HG03342 (cell line): ENCODE data around the gene PAK2.
A peak's percentile ranks its signal among the peaks of the same experiment; 100 is the strongest.

Experiments used
- ATAC-seq: cut with Tn5 transposase; IDR thresholded peaks from one replicate; pipeline ENCODE4 v1.9.1; 2021; ENCODE audit warnings: mild to moderate bottlenecking, moderate library complexity; ENCODE audit not compliant: unreplicated experiment

PAK2 gene

GRCh38 chr3:196739671-196740480 is at the start of gene PAK2:
Gene PAK2 (plus strand): TSS chr3:196739857. CDS start chr3:196782647, 42,790 bp downstream.
- peak; percentile 84 for ATAC-seq

GRCh38 chr3:196689941-196690660 is 49.6 kb upstream of the PAK2 start:
- no peak for ATAC-seq

- no peak for ATAC-seq
Observed at GRCh38 chr3:196691386-196691785, 48.3 kb upstream of the PAK2 start.

GRCh38 chr3:196694202-196694638 is 45.4 kb upstream of the PAK2 start:
- no peak for ATAC-seq

GRCh38 chr3:196694941-196695848 is 44.5 kb upstream of the PAK2 start:
- no peak for ATAC-seq

GRCh38 chr3:196695849-196696226 is 43.8 kb upstream of the PAK2 start:
- no peak for ATAC-seq

- ATAC-seq = no peak
Observed at GRCh38 chr3:196697270-196697669, 42.4 kb upstream of the PAK2 start.

GRCh38 chr3:196699749-196700148 is 39.9 kb upstream of the PAK2 start:
- ATAC-seq = no peak

GRCh38 chr3:196700801-196701200 is 38.9 kb upstream of the PAK2 start:
- ATAC-seq = no peak

- no peak for ATAC-seq
Observed at GRCh38 chr3:196706327-196706726, 33.3 kb upstream of the PAK2 start.

GRCh38 chr3:196706731-196707130 is 32.9 kb upstream of the PAK2 start:
- ATAC-seq = no peak

- ATAC-seq = no peak
Observed at GRCh38 chr3:196707566-196707965, 32.1 kb upstream of the PAK2 start.

- ATAC-seq = no peak
Observed at GRCh38 chr3:196708467-196708866, 31.2 kb upstream of the PAK2 start.

- ATAC-seq = peak; percentile 73
Observed at GRCh38 chr3:196711838-196712513, 27.7 kb upstream of the PAK2 start, which contains the start of the genes CEP19 and PIGX. Gene CEP19 (minus strand): TSS chr3:196712250. CDS start chr3:196708657, 3,593 bp downstream. Gene PIGX (plus strand): TSS chr3:196712377.

- ATAC-seq = peak; percentile 30
Observed at GRCh38 chr3:196712514-196713413, 26.9 kb upstream of the PAK2 start.

GRCh38 chr3:196717162-196717561 is 22.5 kb upstream of the PAK2 start:
- peak; percentile 54 for ATAC-seq

GRCh38 chr3:196721097-196721496 is 18.6 kb upstream of the PAK2 start:
- ATAC-seq = no peak

GRCh38 chr3:196726788-196727675 is 12.6 kb upstream of the PAK2 start:
- ATAC-seq = no peak
